Naive thymus-derived CD8-positive, alpha-beta T cell (primary cell): Measurements from ENCODE around the gene ARHGEF19. TPM values are rescaled to one million over a fixed set of nuclear protein-coding genes. Genes with fewer than 3 reads are reported as not detected.

ENCODE experiments used
- ATAC-seq, 2 donors: fragments of 150-1000 bp; cut with Tn5 transposase in 1 of 2; sonication (Bioruptor Pico), chemical (Tn5 transposase) in 1 of 2; 1 replicate in 1 of 2; 2 replicates in 1 of 2; pipeline ENCODE4 v1.10.0; 2021; ENCODE audit warnings: mild to moderate bottlenecking in 2 of 2, moderate library complexity in 2 of 2
- POLR2A ChIA-PET: fragments of 350-600 bp; sonication (Branson Sonifier 250); formaldehyde crosslinking; loops from one replicate; lab custom pipeline; 2021; ENCODE audit warnings: antibody characterized with exemption; lab: Charles Lee
- DNase-seq, 10 donors: peaks; one replicate each; pipeline versions ENCODE4 v3.0.0 to v3.0.0-alpha.2; 2020 to 2022
- H3K27ac Mint-ChIP-seq, 10 donors: one replicate each; pipeline ENCODE4 v1.8.0; 2020 to 2022; ENCODE audit warnings: mild to moderate bottlenecking in 10 of 10, mixed read lengths in 10 of 10, moderate library complexity in 4 of 10, inconsistent platforms in 1 of 10
- H3K27me3 Mint-ChIP-seq, 5 donors: one replicate each; pipeline ENCODE4 v1.8.0; 2021 to 2022; ENCODE audit warnings: mixed read lengths in 5 of 5
- H3K36me3 Mint-ChIP-seq, 3 donors: one replicate each; pipeline ENCODE4 v1.8.0; 2020 to 2022; ENCODE audit warnings: mixed read lengths in 3 of 3, mild to moderate bottlenecking in 2 of 3, inconsistent platforms in 1 of 3
- H3K4me1 Mint-ChIP-seq, 4 donors: one replicate each; pipeline ENCODE4 v1.8.0; 2021 to 2022; ENCODE audit warnings: mixed read lengths in 4 of 4
- H3K4me3 Mint-ChIP-seq, 10 donors: one replicate each; pipeline ENCODE4 v1.8.0; 2020 to 2022; ENCODE audit warnings: mild to moderate bottlenecking in 10 of 10, mixed read lengths in 10 of 10, moderate library complexity in 6 of 10, inconsistent platforms in 1 of 10
- H3K9me3 Mint-ChIP-seq, 9 donors: one replicate each; pipeline ENCODE4 v1.8.0; 2020 to 2022; ENCODE audit warnings: mixed read lengths in 9 of 9, mild to moderate bottlenecking in 3 of 9, inconsistent platforms in 1 of 9, moderate library complexity in 1 of 9
- polyA plus RNA-seq, 3 donors: library from polyadenylated mRNA; unstranded; fragments of 300-500 nt; fragmentation: Illumina TruSeq; gene quantifications; one replicate each; pipeline ENCODE4 v1.2.3, GENCODE V29; 2021
- total RNA-seq, 8 experiments: library from RNA in 2 of 8; stranded (reverse) in 2 of 8; gene quantifications; one replicate each; pipeline ENCODE4 v1.2.3 and lab custom pipeline; 2021 to 2026

Gene ARHGEF19
- total and polyA plus RNA-seq, 5 experiments from 2014 or later, result 6.4 to 12.7 (median 8.9) TPM

- H3K4me1 Mint-ChIP-seq, result peaks cover 20 to 69% (median 59%) of the 10 kb centered on the region in 4 donors
- H3K27me3 Mint-ChIP-seq, result peaks cover 0 to 24% (median 8%) of the 10 kb centered on the region in 5 donors
- peak overlapping the region in 9 of 10 donors; percentile 52 to 83 (median 66) for H3K4me3 Mint-ChIP-seq
- POLR2A ChIA-PET, result interaction anchor here (0.7 to 0.9 kb wide), 2 partner anchors 15 to 146 kb away, joined by 6 read pairs; no protein-coding TSS in a partner anchor
- H3K27ac Mint-ChIP-seq, result no peak overlapping the region
- no peaks in the 10 kb centered on the region for H3K36me3 Mint-ChIP-seq
- ATAC-seq (no peak), DNase-seq (no peak)
- no peaks in the 10 kb centered on the region for H3K9me3 Mint-ChIP-seq
Measured at GRCh38 chr1:16153999-16154673, 58.3 kb downstream of the ARHGEF19 start.

- H3K27ac Mint-ChIP-seq, result no peak overlapping the region
- H3K4me3 Mint-ChIP-seq, result peak overlapping the region in 1 of 10 donors; percentile 66
- POLR2A ChIA-PET, result interaction anchor here (0.5 to 0.9 kb wide), 2 partner anchors 9 to 67 kb away, joined by 3 read pairs; no protein-coding TSS in a partner anchor
Measured at GRCh38 chr1:16153096-16153998, 59.1 kb downstream of the ARHGEF19 start.

GRCh38 chr1:16152481-16153087 is 59.9 kb downstream of the ARHGEF19 start:
- Mint-ChIP-seq H3K36me3 (no peaks in the 10 kb centered on the region), H3K4me3 (no peak overlapping the region), H3K9me3 (no peaks in the 10 kb centered on the region), H3K4me1 (peaks cover 10 to 54% (median 43%) of the 10 kb centered on the region in 4 donors), H3K27ac (no peak overlapping the region), H3K27me3 (peaks cover 0 to 24% (median 8%) of the 10 kb centered on the region in 5 donors)
- ATAC-seq (no peak), DNase-seq (no peak)
- POLR2A ChIA-PET, result interaction anchor here (0.9 kb wide), 1 partner anchor 10 kb away, joined by 3 read pairs; no protein-coding TSS in a partner anchor

More at GRCh38 chr1:16153096-16153998, 59.1 kb downstream of the ARHGEF19 start:
- Mint-ChIP-seq H3K9me3 (no peaks in the 10 kb centered on the region), H3K36me3 (no peaks in the 10 kb centered on the region), H3K4me1 (peaks cover 18 to 61% (median 51%) of the 10 kb centered on the region in 4 donors), H3K27me3 (peaks cover 0 to 24% (median 8%) of the 10 kb centered on the region in 5 donors)
- no peak for ATAC-seq
- no peak for DNase-seq

- Mint-ChIP-seq H3K9me3 (no peaks in the 10 kb centered on the region), H3K27me3 (peaks cover under 1 to 24% (median 8%) of the 10 kb centered on the region in 5 donors), H3K4me1 (peaks cover 5 to 48% (median 37%) of the 10 kb centered on the region in 4 donors), H3K27ac (peak overlapping the region in 1 of 10 donors; percentile 51), H3K36me3 (no peaks in the 10 kb centered on the region), H3K4me3 (no peak overlapping the region)
- DNase-seq, result no peak
- ATAC-seq, result no peak
- POLR2A ChIA-PET, result no interaction called here
Measured at GRCh38 chr1:16151995-16152384, 60.5 kb downstream of the ARHGEF19 start.

GRCh38 chr1:16151196-16151994 is 61.1 kb downstream of the ARHGEF19 start:
- H3K27me3 Mint-ChIP-seq, result peaks cover 1 to 24% (median 8%) of the 10 kb centered on the region in 5 donors
- H3K4me3 Mint-ChIP-seq, result no peak overlapping the region
- ATAC-seq (no peak), DNase-seq (no peak)
- peak overlapping the region in 3 of 10 donors; percentile 25 to 77 (median 51) for H3K27ac Mint-ChIP-seq
- peaks cover 4 to 42% (median 32%) of the 10 kb centered on the region in 4 donors for H3K4me1 Mint-ChIP-seq
- no peaks in the 10 kb centered on the region for H3K9me3 Mint-ChIP-seq
- no peaks in the 10 kb centered on the region for H3K36me3 Mint-ChIP-seq
- POLR2A ChIA-PET, result interaction anchor here (0.6 to 1.2 kb wide), 2 partner anchors 11 to 107 kb away, joined by 3 read pairs; no protein-coding TSS in a partner anchor

- H3K27me3 Mint-ChIP-seq, result peaks cover 1 to 24% (median 8%) of the 10 kb centered on the region in 5 donors
- no peaks in the 10 kb centered on the region for H3K36me3 Mint-ChIP-seq
- no peak overlapping the region for H3K4me3 Mint-ChIP-seq
- DNase-seq (no peak), ATAC-seq (no peak)
- no peak overlapping the region for H3K27ac Mint-ChIP-seq
- no peaks in the 10 kb centered on the region for H3K9me3 Mint-ChIP-seq
- POLR2A ChIA-PET, result interaction anchor here (1.2 kb wide), 1 partner anchor 10 kb away, joined by 3 read pairs; no protein-coding TSS in a partner anchor
- H3K4me1 Mint-ChIP-seq, result peaks cover 4 to 33% (median 27%) of the 10 kb centered on the region in 4 donors
Measured at GRCh38 chr1:16150508-16150907, 61.9 kb downstream of the ARHGEF19 start.

GRCh38 chr1:16149702-16150488 is 62.6 kb downstream of the ARHGEF19 start:
- Mint-ChIP-seq H3K27me3 (peaks cover 1 to 24% (median 8%) of the 10 kb centered on the region in 5 donors), H3K36me3 (no peaks in the 10 kb centered on the region), H3K9me3 (no peaks in the 10 kb centered on the region), H3K4me1 (peaks cover 4 to 27% (median 23%) of the 10 kb centered on the region in 4 donors), H3K4me3 (no peak overlapping the region), H3K27ac (peak overlapping the region in 1 of 10 donors; percentile 27)
- POLR2A ChIA-PET, result interaction anchor here (0.5 kb wide), 1 partner anchor 766 kb away, joined by 3 read pairs; no protein-coding TSS in a partner anchor
- ATAC-seq (no peak), DNase-seq (no peak)

GRCh38 chr1:16149146-16149545 is 63.3 kb downstream of the ARHGEF19 start:
- POLR2A ChIA-PET, result interaction anchor here (0.5 kb wide), 1 partner anchor 766 kb away, joined by 3 read pairs; no protein-coding TSS in a partner anchor
- H3K27me3 Mint-ChIP-seq, result peaks cover 1 to 22% (median 8%) of the 10 kb centered on the region in 5 donors
- no peaks in the 10 kb centered on the region for H3K36me3 Mint-ChIP-seq
- no peak overlapping the region for H3K27ac Mint-ChIP-seq
- H3K4me3 Mint-ChIP-seq, result no peak overlapping the region
- ATAC-seq, result no peak
- peaks cover 4 to 20% (median 17%) of the 10 kb centered on the region in 4 donors for H3K4me1 Mint-ChIP-seq
- H3K9me3 Mint-ChIP-seq, result no peaks in the 10 kb centered on the region
- DNase-seq, result no peak

- Mint-ChIP-seq H3K4me1 (peaks cover 4 to 19% (median 12%) of the 10 kb centered on the region in 4 donors), H3K4me3 (no peak overlapping the region), H3K36me3 (no peaks in the 10 kb centered on the region), H3K27ac (no peak overlapping the region), H3K9me3 (no peaks in the 10 kb centered on the region), H3K27me3 (peaks cover 1 to 19% (median 8%) of the 10 kb centered on the region in 5 donors)
- no peak for ATAC-seq
- POLR2A ChIA-PET, result interaction anchor here (0.6 kb wide), 1 partner anchor 12 kb away, joined by 8 read pairs; no protein-coding TSS in a partner anchor
- no peak for DNase-seq
Measured at GRCh38 chr1:16148329-16149092, 63.9 kb downstream of the ARHGEF19 start.
